OCI-LY7 (cell line): ENCODE data around the gene LRRC38.

Experiments
- EZH2phosphoT487 ChIP-seq: fragments of 200-600 bp; sonication (generic); IDR thresholded peaks from 2 replicates; pipeline ENCODE4 v1.6.1; 2018; ENCODE audit warnings: low read depth, borderline replicate concordance, mild to moderate bottlenecking, mixed run types, antibody characterized with exemption, low read length, moderate library complexity, mixed read lengths
- TF ChIP-seq, protein P1 (sequence below): fragments of 200-600 bp; sonication (generic); conservative IDR thresholded peaks from 2 replicates; pipeline ENCODE4 v1.5.1; 2014; ENCODE audit warnings: mild to moderate bottlenecking, antibody characterized with exemption, low read length, moderate library complexity, mixed read lengths

DNA sequence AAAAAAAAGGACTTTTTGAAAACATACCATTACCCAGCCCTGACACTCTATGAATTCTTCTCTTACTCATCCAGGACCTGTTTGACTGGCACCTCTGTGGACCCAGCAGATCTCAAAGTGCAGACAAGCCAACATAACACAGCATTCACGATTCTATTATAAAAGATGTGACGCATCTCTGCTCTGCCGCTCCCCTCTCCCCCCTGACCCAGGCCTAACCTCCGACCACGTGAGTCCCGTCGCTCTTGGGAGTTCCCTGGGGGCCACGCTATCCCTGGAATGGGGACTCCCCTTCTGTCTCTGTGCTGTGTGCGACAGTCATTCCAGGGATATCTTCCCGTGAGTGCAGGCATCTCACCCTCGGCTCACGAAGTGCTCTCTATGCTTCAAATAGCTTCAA, 21.1 kb downstream of the LRRC38 start:
- TF ChIP-seq, protein P1, sequence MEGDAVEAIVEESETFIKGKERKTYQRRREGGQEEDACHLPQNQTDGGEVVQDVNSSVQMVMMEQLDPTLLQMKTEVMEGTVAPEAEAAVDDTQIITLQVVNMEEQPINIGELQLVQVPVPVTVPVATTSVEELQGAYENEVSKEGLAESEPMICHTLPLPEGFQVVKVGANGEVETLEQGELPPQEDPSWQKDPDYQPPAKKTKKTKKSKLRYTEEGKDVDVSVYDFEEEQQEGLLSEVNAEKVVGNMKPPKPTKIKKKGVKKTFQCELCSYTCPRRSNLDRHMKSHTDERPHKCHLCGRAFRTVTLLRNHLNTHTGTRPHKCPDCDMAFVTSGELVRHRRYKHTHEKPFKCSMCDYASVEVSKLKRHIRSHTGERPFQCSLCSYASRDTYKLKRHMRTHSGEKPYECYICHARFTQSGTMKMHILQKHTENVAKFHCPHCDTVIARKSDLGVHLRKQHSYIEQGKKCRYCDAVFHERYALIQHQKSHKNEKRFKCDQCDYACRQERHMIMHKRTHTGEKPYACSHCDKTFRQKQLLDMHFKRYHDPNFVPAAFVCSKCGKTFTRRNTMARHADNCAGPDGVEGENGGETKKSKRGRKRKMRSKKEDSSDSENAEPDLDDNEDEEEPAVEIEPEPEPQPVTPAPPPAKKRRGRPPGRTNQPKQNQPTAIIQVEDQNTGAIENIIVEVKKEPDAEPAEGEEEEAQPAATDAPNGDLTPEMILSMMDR: no peak
- TF ChIP-seq EZH2phosphoT487: no peak
